Endothelial cell of umbilical vein (primary cell): ENCODE data around the gene OGT. TPM values are rescaled to one million over a fixed set of nuclear protein-coding genes. Genes with fewer than 3 reads are reported as not detected.
A peak's percentile ranks its signal among the peaks of the same experiment; 100 is the strongest.

Source experiments
- BruUV-seq: library from RNA; stranded (reverse); fragments of 400-500 nt; replicated peaks from 2 replicates; lab custom pipeline; 2021; lab: Mats Ljungman, UMichigan
- CTCF ChIA-PET: fragments of 300-600, 350-600 bp; sonication (Branson Sonifier 250); formaldehyde crosslinking; loops from one replicate; lab custom pipeline; 2021; ENCODE audit warnings: antibody characterized with exemption, inconsistent platforms; lab: Charles Lee
- POLR2A ChIA-PET: fragments of 300-600, 350-600 bp; sonication (Branson Sonifier 250); formaldehyde crosslinking; loops from one replicate; lab custom pipeline; 2021; ENCODE audit warnings: antibody characterized with exemption, inconsistent platforms; lab: Charles Lee
- DNase-seq: peaks from one replicate; pipeline ENCODE4 v3.0.0-alpha.2; 2011; ENCODE audit warnings: low read depth, low spot score
- FAIRE-seq: peaks from 2 replicates; lab custom pipeline; 2011; peaks lifted over from hg19 to GRCh38; lab: Jason Lieb, UNC
- H2AFZ ChIP-seq: 2 replicates; pipeline ENCODE4 v1.6.0; 2012; ENCODE audit warnings: low read depth, low read length, control low read depth, inconsistent platforms
- H3K27ac ChIP-seq: 2 replicates; pipeline ENCODE4 v1.5.1; 2011; ENCODE audit warnings: low read depth, mild to moderate bottlenecking, control low read depth, low read length, moderate library complexity; ENCODE audit not compliant: insufficient read depth
- H3K27me3 ChIP-seq, 2 experiments: 2 replicates each; pipeline versions ENCODE4 v1.6.0 to v1.6.1; 2011; ENCODE audit warnings: low read length in 2 of 2, mixed read lengths in 1 of 2; ENCODE audit not compliant: control insufficient read depth in 2 of 2, insufficient read depth in 2 of 2
- H3K36me3 ChIP-seq, 2 experiments: 2 replicates in 1 of 2; 3 replicates in 1 of 2; pipeline ENCODE4 v1.5.1; 2011; ENCODE audit warnings: low read length in 2 of 2, mild to moderate bottlenecking in 1 of 2, moderate library complexity in 1 of 2; ENCODE audit not compliant: control insufficient read depth in 2 of 2, insufficient read depth in 2 of 2; ENCODE audit errors: extremely low read depth in 1 of 2
- H3K4me1 ChIP-seq: 3 replicates; pipeline ENCODE4 v1.5.1; 2011; ENCODE audit warnings: mild to moderate bottlenecking, low read length; ENCODE audit not compliant: control insufficient read depth, insufficient read depth; ENCODE audit errors: extremely low read depth
- H3K4me2 ChIP-seq: 2 replicates; pipeline ENCODE4 v1.6.1; 2011; ENCODE audit warnings: low read length, control low read depth, mixed read lengths; ENCODE audit not compliant: insufficient read depth
- H3K4me3 ChIP-seq, 3 experiments: fragments of 200-600 bp in 1 of 3; sonication (generic), shearing (Covaris generic) in 1 of 3; replicated peaks in 1 of 3; 2 replicates each; pipeline ENCODE4 v1.5.1; 2011 to 2016; ENCODE audit warnings: control low read depth in 3 of 3, low read length in 3 of 3, mild to moderate bottlenecking in 2 of 3, inconsistent platforms in 1 of 3, low read depth in 1 of 3, moderate library complexity in 1 of 3; ENCODE audit not compliant: insufficient read depth in 1 of 3
- H3K79me2 ChIP-seq: 2 replicates; pipeline ENCODE4 v1.6.0; 2012; ENCODE audit warnings: low read length, inconsistent platforms; ENCODE audit not compliant: control insufficient read depth, insufficient read depth
- H3K9ac ChIP-seq: replicated peaks from 2 replicates; pipeline ENCODE3; 2011; ENCODE audit warnings: low read length, control low read depth; ENCODE audit not compliant: insufficient read depth; ENCODE audit errors: extremely low read depth
- H3K9me1 ChIP-seq: replicated peaks from 3 replicates; pipeline ENCODE4 v1.6.0; 2011; ENCODE audit warnings: mild to moderate bottlenecking, low read length; ENCODE audit not compliant: control insufficient read depth, insufficient read depth; ENCODE audit errors: extremely low read depth
- H3K9me3 ChIP-seq: replicated peaks from 2 replicates; pipeline ENCODE4 v1.5.1; 2012; ENCODE audit warnings: low read length, inconsistent platforms; ENCODE audit not compliant: control insufficient read depth, insufficient read depth
- H4K20me1 ChIP-seq: replicated peaks from 2 replicates; pipeline ENCODE3; 2011; ENCODE audit warnings: mild to moderate bottlenecking, low read length; ENCODE audit not compliant: control insufficient read depth, insufficient read depth; ENCODE audit errors: extremely low read depth
- FOS ChIP-seq: IDR thresholded peaks from 2 replicates; pipeline ENCODE4 v1.6.1; 2011; ENCODE audit warnings: mild to moderate bottlenecking, low read length, moderate library complexity, borderline replicate concordance; ENCODE audit not compliant: insufficient read depth
- GATA2 ChIP-seq: IDR thresholded peaks from 2 replicates; pipeline ENCODE4 v1.7.0; 2011; ENCODE audit warnings: low read depth, mild to moderate bottlenecking, moderate library complexity, mixed read lengths, low read length; ENCODE audit not compliant: insufficient read length, insufficient read depth
- JUN ChIP-seq: IDR thresholded peaks from 2 replicates; pipeline ENCODE4 v1.6.1; 2011; ENCODE audit warnings: borderline replicate concordance, low read depth; ENCODE audit not compliant: insufficient read length, insufficient read depth
- dilution Hi-C: fragments of 300-500 bp; cut with MboI; formaldehyde crosslinking; loops from one replicate; pipeline ENCODE4 v1.15.0; 2019; ENCODE audit warnings: low sequenced_read_pairs; ENCODE audit not compliant: extremely low pct_ligation_motif_present
- intact Hi-C: fragments of 100-400 bp; cut with micrococcal nuclease; formaldehyde crosslinking; loops from one replicate; pipeline ENCODE4 v1.10.0; 2022
- polyA plus RNA-seq, 4 experiments: library from polyadenylated mRNA; depleted of rRNA in 3 of 4; stranded (reverse) in 3 of 4; unstranded in 1 of 4; fragments of >200 nt; gene quantifications; 2 replicates each; pipeline versions ENCODE4 v1.2.1 to v1.2.3, GENCODE V29; 2011 to 2012; ENCODE audit warnings: missing spikeins in 1 of 4
- total RNA-seq: library from RNA; stranded (reverse); gene quantifications from 2 replicates; pipeline ENCODE4 v1.2.3, GENCODE V29; 2021
- TF ChIP-seq, protein P1 (sequence below), 2 donors: IDR thresholded peaks; 1 replicate in 1 of 2; 2 replicates in 1 of 2; pipeline ENCODE4 v1.5.1; 2011; ENCODE audit warnings: low read length in 2 of 2, mild to moderate bottlenecking in 2 of 2, moderate library complexity in 2 of 2, control low read depth in 1 of 2, inconsistent platforms in 1 of 2, low read depth in 1 of 2; ENCODE audit not compliant: insufficient read depth in 1 of 2; ENCODE audit errors: extremely low read depth in 1 of 2

OGT gene
- total and polyA plus RNA-seq, 2 donors (not counting 3 experiments of a cell fraction or from before 2014, with no cell fraction given): 129 to 141 TPM

DNA sequence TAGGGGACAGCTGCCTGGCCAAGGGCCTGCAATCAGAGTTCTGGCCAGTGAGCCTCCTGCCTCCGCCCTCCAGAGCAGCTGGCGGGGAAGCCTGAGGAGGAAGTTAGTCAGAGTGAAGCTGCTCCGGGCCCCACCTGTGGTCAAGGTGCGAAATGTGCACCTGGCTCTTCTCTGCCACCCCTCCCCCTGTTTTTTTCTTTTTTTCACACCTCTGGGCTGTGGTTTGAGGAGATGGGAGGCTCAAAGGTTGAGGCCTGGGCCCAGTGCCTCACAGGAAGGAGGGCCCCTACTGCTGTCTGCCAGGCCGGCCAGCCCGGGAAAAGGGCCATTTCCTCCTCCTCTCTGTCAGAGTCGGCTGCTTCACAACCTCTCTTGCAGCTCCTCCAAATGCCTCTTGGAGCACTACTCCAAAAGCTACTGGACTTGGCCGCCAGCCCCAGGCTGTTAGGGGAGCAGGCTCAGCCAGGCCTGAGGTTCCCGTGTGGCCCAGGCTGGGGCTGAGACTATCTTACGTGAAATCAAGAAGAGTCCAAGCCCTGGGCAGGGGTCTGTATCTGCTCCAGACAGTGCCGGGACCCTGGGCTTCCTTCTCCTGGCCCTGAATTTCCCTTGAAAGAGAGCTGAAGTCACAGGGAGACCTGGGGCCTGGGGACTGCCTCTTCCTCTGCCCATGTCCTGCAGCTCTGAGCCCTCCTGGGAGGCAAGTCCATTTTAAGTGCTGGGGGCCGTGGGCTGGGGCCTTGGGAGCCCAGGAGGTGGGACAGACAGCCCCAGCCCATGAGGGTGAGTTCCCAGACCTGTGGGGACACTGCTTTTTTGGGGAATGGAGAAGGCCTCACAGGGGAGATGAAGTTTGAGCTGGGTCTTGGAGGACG, 89.9 kb downstream of the OGT start:
- peak; percentile 67 for DNase-seq
- Histone ChIP-seq H3K79me2 (no peaks in the 10 kb centered on the region), H4K20me1 (no peaks in the 10 kb centered on the region), H3K9me3 (no peaks in the 10 kb centered on the region), H3K4me2 (no peak overlapping the region), H3K36me3 (no peaks in the 10 kb centered on the region), H3K27ac (peak overlapping the region; percentile 75), H3K27me3 (no peaks in the 10 kb centered on the region), H3K9ac (peak overlapping the region; percentile 49), H2AFZ (peak overlapping the region; percentile 52), H3K4me3 (no peak overlapping the region), H3K9me1 (no peaks in the 10 kb centered on the region), H3K4me1 (peaks cover 11% of the 10 kb centered on the region)
- dilution Hi-C loops: no loop called here
- intact Hi-C loops: loop anchor here (1.0 kb wide), 1 partner anchor 15 kb away; no protein-coding TSS in a partner anchor
- TF ChIP-seq FOS (no peak), JUN (no peak), GATA2 (no peak)
- TF ChIP-seq, protein P1, sequence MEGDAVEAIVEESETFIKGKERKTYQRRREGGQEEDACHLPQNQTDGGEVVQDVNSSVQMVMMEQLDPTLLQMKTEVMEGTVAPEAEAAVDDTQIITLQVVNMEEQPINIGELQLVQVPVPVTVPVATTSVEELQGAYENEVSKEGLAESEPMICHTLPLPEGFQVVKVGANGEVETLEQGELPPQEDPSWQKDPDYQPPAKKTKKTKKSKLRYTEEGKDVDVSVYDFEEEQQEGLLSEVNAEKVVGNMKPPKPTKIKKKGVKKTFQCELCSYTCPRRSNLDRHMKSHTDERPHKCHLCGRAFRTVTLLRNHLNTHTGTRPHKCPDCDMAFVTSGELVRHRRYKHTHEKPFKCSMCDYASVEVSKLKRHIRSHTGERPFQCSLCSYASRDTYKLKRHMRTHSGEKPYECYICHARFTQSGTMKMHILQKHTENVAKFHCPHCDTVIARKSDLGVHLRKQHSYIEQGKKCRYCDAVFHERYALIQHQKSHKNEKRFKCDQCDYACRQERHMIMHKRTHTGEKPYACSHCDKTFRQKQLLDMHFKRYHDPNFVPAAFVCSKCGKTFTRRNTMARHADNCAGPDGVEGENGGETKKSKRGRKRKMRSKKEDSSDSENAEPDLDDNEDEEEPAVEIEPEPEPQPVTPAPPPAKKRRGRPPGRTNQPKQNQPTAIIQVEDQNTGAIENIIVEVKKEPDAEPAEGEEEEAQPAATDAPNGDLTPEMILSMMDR (IDR thresholded peaks at IDR 0.05; ENCODE audit: extremely low read depth in 1 of 2, insufficient read depth in 1 of 2, low read depth in 1 of 2, low read length in 2 of 2): peak; percentile 15 to 36
- POLR2A ChIA-PET: interaction anchor here (1.0 kb wide), 1 partner anchor 24 kb away, joined by 3 read pairs; no protein-coding TSS in a partner anchor
- CTCF ChIA-PET: interaction anchor here (0.7 to 2.1 kb wide), 10 partner anchors 9 to 34 kb away, joined by 3 to 16 read pairs (median 4); no protein-coding TSS in a partner anchor
- BruUV-seq: no TSS peak
- FAIRE-seq: peak; percentile 89
